Measurements from ENCODE around the gene UBE3C. TPM values are rescaled to one million over a fixed set of nuclear protein-coding genes. Genes with fewer than 3 reads are reported as not detected.
A peak's percentile ranks its signal among the peaks of the same experiment; 100 is the strongest.
"Not testable (repeated sequence)": the region's sequence is repeated elsewhere in the genome, so short reads cannot be mapped to it uniquely, and the experiment has no call there.

UBE3C gene
- total RNA-seq, 1 donor from 2014 or later: 90.0 TPM

DNA sequence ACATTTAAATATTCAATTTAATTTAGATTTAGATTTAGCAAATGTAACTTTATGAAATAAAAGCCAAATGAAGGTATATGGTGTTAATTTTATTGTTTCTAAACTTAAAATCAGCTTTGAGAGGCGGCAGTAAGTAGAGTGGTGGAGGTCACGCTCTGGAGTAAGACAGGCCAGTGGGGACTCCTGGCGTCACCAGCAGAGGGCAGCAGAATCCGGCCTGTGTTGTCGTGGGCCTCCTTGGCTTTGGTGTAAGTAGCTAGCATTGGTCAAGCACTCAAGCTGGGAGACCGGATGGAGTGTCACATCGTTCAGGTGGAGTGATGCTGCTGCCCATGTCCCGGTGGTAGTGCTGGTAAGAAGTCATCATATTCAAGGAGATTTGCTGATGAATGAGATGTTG, 99.4 kb downstream of the UBE3C start:
- DNase-seq: no peak

DNA sequence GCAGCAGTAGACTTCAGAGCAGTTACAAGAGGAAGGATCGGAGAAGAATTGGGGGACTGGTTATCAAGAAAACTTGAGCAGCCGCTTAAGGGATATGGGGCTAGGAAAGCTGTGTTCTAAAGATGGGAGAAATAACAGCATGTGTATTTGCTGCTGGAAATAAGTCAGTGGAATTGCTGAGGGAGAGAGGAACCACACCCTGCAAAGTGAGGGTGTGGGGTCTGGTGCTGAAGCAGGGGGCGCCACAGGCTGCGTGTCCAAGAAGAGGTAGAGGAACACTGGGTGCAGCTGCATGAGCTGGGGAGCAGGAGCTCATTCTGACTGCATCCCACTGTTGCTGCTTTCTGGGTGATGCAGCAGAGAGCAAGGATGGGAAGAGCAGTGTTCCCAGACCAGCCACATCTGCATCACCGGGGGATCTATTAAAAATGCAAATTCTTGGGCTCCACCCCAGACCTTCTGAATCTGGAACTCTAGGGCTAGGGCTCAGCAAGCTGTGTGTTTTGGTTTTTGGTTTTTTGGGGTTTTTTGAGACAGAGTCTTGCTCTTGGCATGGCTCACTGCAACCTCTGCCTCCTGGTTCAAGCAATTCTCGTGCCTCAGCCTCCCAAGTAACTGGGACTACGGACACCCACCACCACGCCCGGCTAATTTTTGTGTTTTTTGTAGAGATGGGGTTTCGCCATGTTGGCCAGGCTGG, 101.0 kb downstream of the UBE3C start:
- DNase-seq: no peak

DNA sequence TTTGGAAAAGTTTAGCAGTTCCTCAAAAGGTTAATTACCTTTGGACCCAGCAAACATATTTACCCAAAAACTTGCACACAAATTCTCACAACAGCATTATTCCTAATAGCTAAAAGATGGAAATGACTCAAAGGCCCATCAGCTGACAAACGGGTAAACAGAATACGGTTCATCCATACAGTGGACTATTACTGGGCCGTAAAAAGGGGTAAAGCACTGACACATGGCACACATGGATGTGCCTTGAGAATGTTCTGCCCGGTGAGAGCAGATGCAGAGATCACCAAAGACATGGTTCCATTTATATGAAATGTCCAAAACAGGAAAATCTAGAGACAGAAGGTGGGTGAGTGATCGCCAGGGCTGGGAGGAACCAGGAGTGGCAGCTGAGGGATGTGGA, 102.9 kb downstream of the UBE3C start:
- no peak for DNase-seq

DNA sequence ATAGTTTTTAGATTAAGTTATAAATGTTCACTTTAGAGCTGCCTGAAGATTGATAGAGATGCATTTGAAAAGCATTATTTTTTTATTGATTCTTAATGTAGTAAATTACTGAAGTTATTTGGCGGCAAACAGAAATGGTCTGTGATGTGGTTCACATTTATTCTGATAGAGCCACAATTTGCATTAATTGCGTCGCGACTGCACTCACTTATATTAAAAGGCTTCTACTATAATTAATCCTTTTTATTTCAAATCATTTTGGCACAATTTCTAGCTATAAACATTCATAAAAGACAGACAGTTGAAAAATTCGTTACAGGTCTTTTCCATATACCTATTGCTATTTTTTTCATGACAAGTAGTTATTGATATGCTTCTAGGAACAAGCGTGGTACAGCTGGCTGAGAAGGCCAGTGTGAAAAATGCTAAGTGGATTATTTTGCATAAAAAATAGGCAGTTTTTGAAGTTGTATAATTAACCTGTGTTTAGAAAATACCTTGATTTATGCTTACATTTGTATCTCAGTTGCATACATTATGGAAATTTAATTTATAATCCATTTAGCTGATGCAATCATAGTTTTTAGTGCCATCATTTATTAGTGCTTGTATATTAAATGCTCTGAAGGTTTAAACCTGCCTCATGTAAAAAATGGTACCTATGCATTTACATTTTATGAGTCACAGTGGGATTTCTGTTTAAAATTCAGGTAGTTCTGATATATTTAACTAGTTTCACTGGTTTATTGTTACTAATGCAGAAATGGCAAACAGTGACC, 106.0 kb downstream of the UBE3C start:
- DNase-seq: no peak

DNA sequence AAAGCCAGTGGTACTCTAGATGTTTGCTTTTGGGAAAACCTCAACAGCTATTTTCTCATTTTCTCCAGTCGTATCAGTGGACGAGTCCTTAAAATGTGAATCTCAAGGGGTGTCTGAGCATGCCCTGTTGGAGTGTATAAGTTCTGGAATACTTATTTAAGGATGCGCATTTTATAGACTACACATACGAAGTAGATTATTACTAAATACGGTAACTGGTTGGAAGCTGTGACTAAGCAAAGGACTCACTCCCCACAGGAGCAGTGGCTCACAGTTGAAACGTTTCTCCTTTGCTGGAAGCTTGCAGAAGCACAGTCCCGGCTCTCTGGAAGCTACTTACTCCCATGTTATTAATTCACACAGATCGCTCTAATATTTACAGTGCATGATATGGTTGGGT, 107.3 kb downstream of the UBE3C start:
- DNase-seq: no peak

DNA sequence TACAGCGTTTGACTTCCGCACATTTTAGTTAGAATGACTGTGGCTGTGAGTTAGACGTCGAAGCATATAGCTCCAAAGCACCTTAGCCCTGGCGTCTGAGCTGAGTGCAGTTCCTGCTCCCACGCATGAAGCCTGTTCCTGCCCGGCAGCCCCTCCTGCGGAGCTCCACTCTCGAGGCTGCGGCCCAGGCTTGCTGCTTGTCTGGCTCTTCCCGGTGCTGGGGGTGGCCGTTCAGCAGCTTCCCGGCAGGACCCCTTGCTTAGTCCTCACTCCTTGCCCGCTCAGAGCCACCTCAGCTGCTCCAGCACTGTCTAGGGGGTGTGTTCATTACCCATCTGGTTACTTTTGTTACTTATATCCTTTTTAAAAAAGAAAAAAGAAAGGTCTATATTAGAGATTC, 109.9 kb downstream of the UBE3C start:
- no peak for DNase-seq

DNA sequence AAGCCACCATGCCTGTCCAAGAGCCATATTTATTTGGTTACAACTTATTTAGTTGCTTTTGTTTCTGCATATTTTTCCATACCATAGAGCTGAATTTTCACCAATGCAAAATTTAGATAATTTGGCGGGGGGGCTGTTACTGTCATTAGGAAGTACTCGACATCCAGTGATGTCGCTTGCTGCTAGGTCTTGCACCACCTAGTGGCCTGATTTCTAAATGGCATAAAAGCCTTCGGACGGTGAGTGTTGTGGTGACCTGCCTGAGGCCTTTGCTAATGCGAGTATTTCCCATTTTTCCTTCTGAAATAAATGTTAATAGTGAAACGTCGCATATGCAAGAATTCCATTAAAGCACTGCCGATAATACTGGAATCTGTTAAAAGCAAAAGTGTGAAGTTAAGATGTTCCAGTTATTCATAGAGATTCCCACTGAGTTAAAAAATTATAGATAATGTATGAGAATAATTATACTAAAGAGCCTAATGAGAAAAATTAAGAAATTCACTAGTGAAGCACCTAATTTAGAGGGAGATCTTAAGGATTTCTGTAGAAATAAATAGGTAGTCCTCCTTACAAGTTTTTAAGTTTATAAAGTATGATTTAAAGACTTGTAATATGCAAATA, 112.0 kb downstream of the UBE3C start:
- peak; percentile 62 for DNase-seq

DNA sequence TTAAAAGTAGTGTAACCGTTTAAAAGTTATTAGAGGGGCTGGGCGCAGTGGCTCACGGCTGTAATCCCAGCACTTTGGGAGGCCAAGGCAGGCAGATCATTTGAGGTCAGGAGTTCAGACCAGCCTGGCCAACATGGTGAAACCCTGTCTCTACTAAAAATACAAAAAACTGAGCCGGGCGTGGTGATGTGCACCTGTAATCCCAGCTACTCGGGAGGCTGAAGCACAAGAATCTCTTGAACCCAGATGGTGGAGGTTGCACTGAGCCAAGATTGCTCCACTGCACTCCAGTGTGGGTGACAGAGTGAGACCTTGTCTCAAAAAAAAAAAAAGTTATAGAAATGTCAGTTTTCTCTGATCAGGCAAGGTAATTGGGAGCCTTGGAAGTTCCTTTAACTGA, 113.1 kb downstream of the UBE3C start:
- not testable (repeated sequence) for DNase-seq

DNA sequence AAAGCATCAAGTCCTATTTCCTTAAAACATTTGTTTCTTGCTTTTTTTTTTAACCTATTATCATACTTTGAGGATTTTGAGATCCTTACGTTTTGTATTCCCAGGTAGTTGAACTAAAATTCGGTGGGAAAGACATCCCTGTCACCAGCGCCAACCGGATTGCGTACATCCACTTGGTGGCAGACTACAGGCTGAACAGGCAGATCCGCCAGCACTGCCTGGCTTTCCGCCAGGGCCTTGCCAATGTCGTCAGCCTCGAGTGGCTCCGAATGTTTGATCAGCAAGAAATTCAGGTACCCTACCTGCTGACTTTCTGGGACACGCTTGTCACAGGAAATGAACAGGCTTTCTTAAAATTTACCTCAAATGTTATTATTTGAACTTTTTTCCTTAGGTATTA, 115.1 kb downstream of the UBE3C start:
- DNase-seq: no peak

DNA sequence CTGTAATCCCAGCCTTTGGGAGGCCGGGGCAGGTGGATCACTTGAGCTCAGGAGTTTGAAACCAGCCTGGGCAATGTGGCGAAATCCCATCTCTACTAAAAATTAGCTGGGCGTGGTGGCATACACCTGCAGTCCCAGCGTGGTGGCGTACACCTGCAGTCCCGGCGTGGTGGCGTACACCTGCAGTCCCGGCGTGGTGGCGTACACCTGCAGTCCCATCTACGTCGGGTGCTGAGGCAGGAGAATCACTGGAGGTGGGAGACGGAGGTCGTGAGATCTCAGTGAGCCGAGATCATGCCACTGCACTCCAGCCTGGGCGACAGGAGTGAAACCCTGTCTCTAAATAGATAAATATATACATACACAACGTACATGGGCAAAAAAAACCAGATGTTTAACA, 116.1 kb downstream of the UBE3C start:
- DNase-seq: not testable (repeated sequence)

DNA sequence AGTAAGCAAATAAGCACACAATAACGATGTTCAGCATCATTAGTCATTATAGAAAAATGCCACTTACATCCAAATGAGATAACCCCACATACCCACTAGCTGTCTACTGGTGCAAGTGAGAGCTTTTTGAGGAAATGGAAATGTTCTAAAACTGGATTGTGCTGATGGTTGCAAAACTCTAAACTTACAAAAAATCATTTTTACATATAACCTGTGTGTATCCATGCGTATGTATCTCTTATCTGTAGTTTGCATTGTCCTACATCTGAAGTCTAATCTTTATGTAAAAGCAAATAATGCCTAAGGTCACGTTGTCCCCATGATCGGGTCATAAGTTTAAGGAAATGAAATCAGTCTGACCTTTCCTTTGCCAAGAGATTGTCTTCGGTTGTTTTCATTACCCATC, 116.5 kb downstream of the UBE3C start:
- no peak for DNase-seq

DNA sequence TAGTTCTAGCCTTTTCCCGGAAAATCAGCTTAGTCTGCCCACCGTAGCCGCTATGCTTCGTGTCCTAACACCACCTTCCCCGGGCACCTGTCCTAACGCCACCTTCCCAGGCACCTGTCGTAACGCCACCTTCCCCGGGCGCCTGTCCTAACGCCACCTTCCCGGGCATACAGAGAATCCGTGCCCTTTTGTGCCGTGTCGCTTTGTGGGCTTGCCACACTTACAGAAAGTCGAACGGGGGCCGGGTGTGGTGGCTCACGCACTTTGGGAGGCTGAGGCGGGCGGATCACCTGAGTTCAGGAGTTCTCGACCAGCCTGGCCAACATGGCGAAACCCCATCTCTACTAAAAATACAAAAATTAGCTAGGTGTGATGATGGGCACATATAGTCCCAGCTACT, 124.4 kb downstream of the UBE3C start:
- DNase-seq: no peak

DNA sequence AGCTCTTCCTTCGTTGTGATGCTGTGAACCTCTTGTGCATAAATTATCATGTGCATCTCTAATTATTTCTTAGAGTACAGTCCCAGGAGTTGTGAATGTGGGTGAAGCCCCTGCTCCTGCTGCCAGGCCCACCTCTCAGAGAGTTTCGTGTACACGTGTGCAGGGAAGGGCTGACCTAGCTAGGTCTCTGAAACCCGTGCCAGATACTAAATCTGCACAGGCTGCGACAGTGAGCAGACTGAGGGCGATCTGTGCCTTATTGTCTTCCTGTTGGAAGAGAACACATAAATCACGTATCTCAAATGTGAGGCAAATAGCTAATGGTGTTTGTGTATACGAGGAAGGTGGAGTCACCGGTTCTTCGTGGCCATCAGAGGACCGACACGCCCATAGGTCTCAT, 126.3 kb downstream of the UBE3C start:
- DNase-seq: no peak

DNA sequence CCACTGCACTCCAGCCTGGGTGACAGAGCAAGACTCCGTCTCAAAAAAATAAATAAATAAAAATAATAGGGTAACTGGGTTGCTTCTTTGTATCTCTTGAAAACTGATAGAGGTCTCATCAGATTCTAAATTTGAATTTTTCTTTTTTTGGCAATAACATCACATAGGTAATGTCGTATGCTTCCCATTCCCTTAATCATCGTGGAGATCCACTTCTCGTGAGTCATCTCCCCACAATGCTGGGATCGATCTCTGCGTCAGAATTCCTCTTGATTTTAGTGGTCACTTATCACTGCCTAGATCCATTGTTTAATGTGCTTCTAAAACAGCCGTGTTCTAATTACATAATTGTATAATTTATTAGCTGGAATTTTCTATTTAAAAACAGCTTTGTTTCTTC, 127.5 kb downstream of the UBE3C start:
- DNase-seq: no peak

DNA sequence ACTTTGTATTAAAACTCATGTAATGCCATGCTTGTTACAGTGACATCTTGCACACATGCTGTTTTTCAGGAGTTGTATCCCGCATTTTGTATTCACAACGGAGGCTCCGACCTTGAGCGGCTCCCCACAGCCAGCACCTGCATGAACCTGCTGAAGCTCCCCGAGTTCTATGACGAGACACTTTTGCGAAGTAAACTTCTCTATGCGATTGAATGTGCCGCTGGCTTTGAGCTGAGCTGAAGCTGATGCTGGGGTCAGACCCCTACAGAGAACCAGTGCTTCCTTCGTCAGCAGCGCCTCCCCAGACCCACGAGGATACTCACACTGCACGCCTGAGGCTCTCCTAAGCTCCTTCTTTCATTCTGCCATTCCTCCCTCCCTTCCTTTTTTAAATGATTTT, 128.8 kb downstream of the UBE3C start:
- no peak for DNase-seq

DNA sequence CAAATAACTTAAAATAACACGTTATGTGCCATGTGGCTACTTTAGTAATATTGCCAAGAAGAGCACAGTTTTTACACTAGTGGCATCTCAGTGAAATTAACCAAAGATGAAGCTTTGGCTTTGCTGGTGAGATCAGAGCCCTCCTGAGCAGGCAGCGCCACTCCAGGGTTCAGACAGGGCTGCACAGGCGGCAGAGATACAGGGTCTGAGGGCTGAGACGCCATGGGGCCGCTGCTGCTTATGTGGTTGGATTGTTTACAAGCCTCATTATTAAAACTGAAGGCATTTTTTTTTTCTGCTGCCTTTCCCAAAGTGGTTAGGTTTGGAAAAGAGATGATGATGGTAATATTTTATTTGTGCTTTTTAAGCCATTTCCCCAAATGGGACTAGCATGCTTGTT, 129.2 kb downstream of the UBE3C start:
- no peak for DNase-seq

DNA sequence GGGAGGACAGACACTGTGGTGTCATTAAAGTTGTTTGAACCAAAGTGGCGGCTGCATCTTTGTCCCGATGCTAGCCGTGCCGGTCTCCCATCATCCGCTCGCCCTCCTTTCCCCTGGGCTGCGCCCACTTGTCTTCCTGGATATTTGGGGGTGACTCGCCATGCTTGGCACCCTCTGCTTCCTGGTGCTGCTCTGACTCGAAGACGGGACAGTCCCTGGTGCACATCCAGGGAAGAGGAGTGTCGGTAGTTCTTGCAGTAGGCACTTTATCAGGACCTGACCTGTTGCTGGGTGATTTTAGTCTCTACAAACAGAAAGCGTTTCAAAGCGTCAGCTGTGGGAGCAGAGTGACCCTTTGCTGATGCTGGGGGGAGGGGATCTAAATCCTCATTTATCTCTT, 129.8 kb downstream of the UBE3C start:
- DNase-seq: no peak

DNA sequence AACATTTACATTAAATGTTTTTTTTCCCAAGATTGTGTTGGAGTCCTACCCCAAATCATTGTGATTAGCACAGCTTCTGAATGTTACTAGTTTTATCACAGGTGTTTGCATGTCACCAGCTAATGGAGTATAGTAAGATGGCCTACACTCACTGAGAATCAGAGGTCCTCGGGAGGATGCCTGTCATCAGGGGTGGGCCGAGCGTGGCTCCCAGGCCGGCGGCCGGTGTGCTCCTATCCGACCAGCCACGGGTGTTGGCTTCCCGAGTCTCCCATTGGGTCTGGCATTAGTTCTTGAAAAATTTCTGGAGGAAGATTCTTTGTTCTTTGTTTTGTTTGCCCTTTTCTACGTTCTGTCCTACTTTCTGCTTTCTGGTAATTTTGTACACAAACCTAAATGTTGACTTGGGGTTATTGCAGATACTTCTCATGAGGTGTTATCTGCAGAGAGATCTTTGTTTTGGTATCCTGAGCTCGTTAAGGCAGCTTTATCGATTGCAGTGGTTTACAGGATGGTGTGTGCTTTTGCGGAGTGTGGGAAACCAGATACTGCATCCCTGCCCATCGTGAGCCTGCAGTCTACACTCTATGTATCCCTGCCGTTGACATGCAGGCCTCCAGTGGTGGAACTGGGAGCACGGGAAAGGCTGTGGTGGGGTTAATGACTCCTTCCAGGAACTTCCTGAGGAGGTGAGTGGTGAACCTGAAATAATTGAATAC, 130.8 kb downstream of the UBE3C start:
- no peak for DNase-seq

DNA sequence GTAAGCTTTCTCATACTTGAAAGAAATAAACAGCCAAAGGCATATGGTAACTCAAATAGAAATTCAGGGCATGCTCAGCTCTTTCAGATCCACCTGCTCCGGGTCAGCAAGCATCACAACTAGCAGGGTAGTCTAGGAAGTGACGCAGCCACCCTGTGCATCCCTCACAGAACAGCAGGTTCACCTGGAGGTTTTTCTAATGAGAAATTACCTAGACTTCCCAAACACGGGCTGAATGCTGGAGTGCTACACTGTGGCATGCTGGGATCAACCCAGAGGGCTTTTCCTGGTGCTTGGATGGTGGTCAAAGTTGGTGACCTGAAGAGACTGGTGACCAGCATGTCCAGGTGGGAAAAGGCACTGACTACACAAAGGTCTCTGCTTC, 131.3 kb downstream of the UBE3C start:
- no peak for DNase-seq

DNA sequence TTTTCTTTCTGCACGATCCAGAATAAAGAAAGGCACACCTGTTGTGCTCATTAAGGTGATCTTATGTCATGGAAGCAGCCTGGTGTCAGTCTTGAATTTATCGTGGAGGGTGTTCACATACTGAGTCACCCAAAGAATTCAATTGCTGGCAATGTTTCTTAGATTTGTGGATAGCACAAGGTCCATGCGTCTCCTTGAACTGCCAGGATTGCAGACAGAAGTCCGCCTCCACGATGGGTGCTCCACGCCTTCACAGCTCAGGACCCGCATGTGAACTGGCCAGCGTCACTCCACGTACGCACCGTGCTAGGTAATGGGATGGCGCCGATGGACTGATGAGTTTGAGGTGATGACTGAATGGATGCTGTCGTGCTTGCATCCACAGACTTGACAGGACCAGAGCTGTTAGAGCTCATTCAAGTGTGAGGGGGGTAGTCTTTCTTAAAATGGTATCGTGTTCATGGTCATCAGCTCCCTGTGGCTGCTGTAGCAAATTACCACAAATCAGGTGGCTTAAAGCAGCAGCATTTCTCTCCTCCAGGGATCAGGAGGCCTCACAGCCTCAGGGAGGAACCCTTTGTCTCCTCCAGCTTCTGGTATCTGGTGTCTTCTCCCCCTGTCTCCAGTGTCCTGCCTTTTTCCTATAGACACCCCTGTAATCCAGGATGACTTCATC, 132.7 kb downstream of the UBE3C start:
- no peak for DNase-seq

DNA sequence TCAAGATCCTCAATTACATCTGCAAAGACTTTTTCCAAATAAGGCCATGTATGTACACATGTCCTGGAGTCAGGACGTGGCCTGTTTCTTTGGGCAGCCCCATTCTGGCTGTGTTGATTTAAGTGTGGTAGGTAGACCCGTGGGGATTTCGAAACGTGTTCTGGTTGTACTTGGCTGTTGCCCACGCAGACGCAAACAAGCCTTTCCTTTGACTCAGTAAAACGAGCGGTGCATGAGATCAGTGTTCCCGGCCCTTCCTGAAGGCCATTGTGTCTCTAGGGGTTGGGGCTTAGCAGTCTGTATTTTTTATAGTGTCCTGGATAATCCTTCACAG, 133.2 kb downstream of the UBE3C start:
- DNase-seq: peak; percentile 81

All from tongue (tissue), 2 donors.